Mucosa of descending colon (tissue), 3 donors: ENCODE measurements around the gene ACSS1. TPM values are rescaled to one million over a fixed set of nuclear protein-coding genes. Genes with fewer than 3 reads are reported as not detected.

ENCODE experiments used
- ATAC-seq: fragments of 200-7000 bp; cut with Tn5 transposase; one replicate; pipeline ENCODE4 v1.9.1; 2020; ENCODE audit warnings: mild to moderate bottlenecking, moderate library complexity
- DNase-seq, 3 donors: peaks; one replicate each; pipeline ENCODE4 v3.0.0-alpha.2; 2020
- H3K36me3 ChIP-seq: fragments of 200-600 bp; one replicate; pipeline ENCODE4 v1.8.0; 2021; ENCODE audit warnings: low read depth, mild to moderate bottlenecking
- H3K4me1 ChIP-seq: fragments of 200-600 bp; one replicate; pipeline ENCODE4 v1.8.0; 2021; ENCODE audit warnings: low read depth, mild to moderate bottlenecking
- H3K4me3 ChIP-seq: fragments of 200-600 bp; one replicate; pipeline ENCODE4 v1.8.0; 2021; ENCODE audit warnings: mild to moderate bottlenecking
- H3K9me3 ChIP-seq: fragments of 200-600 bp; one replicate; pipeline ENCODE4 v1.8.0; 2021; ENCODE audit warnings: mild to moderate bottlenecking
- intact Hi-C, 2 donors: fragments of 100-400 bp; cut with DNase I in 1 of 2; cut with micrococcal nuclease in 1 of 2; formaldehyde crosslinking; loops; one replicate each; pipeline versions ENCODE4 v1.11.0 to v1.11.1; 2022; cut with DNase I, micrococcal nuclease
- total RNA-seq, 3 donors: library from RNA; stranded (reverse); fragmentation: NEBNext Ultra II Directional in 2 of 3; extraction: Animal tissue kit (Norgen Biotek cat#: 25700) in 2 of 3; gene quantifications; one replicate each; pipeline versions ENCODE4 v1.2.1 to v1.2.4, GENCODE V29; 2021 to 2023
- TF ChIP-seq, protein P1 (sequence below): fragments of 200-600 bp; IDR thresholded peaks from one replicate; pipeline ENCODE4 v1.8.0; 2022; ENCODE audit warnings: antibody characterized with exemption, mild to moderate bottlenecking
- donor health status: DM: no; HTN: no; CAD: no; lungs with moderate emphysema.
- donor health status: DM: no; HTN: no; CAD: no.
- donor health status: DM: no; HTN: yes; CAD: no.

The ACSS1 gene
- total RNA-seq, 3 donors from 2014 or later: 29.8 to 37.9 (median 36.9) TPM

DNA sequence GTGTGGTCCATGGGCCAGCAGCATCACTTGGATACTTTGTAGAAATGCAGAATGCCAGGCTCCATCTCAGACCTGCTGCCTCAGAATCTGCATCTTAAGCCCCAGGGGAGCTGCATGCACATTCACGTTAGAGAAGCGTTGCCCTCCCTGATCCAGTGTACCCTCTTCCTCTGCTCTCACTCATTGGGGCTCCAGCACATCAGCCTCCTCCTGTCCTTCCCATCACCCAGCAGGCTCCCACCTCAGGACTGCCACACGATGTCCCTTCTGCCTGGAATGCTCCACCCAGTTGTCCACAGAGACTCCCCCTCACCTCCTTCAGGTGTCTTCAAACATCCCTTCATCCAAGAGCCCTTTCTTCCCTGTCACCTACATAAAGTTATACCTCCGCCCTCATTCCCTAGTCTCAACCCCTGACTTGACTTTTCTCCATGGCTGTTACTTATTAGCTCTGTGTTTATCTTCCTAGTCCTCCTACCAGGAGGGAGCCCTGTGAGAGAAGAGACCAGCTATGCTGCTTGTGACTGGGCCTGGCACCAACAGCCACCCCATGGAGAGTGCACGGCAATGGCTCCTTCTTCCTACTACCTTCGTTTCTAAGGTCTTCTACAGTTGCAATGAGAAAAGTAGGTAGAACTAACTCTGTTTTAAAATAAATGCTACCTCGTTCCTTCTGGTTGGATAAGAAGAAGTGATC is 3.3 kb upstream of the ACSS1 start:
- Histone ChIP-seq H3K4me1 (peaks cover 12% of the 10 kb centered on the region), H3K4me3 (no peak overlapping the region), H3K36me3 (no peaks in the 10 kb centered on the region), H3K9me3 (no peaks in the 10 kb centered on the region)
- TF ChIP-seq, protein P1, sequence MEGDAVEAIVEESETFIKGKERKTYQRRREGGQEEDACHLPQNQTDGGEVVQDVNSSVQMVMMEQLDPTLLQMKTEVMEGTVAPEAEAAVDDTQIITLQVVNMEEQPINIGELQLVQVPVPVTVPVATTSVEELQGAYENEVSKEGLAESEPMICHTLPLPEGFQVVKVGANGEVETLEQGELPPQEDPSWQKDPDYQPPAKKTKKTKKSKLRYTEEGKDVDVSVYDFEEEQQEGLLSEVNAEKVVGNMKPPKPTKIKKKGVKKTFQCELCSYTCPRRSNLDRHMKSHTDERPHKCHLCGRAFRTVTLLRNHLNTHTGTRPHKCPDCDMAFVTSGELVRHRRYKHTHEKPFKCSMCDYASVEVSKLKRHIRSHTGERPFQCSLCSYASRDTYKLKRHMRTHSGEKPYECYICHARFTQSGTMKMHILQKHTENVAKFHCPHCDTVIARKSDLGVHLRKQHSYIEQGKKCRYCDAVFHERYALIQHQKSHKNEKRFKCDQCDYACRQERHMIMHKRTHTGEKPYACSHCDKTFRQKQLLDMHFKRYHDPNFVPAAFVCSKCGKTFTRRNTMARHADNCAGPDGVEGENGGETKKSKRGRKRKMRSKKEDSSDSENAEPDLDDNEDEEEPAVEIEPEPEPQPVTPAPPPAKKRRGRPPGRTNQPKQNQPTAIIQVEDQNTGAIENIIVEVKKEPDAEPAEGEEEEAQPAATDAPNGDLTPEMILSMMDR: no peak
- ATAC-seq: no peak
- intact Hi-C loops: no loop called here
- DNase-seq: peak in 1 of 3 donors; percentile 26

DNA sequence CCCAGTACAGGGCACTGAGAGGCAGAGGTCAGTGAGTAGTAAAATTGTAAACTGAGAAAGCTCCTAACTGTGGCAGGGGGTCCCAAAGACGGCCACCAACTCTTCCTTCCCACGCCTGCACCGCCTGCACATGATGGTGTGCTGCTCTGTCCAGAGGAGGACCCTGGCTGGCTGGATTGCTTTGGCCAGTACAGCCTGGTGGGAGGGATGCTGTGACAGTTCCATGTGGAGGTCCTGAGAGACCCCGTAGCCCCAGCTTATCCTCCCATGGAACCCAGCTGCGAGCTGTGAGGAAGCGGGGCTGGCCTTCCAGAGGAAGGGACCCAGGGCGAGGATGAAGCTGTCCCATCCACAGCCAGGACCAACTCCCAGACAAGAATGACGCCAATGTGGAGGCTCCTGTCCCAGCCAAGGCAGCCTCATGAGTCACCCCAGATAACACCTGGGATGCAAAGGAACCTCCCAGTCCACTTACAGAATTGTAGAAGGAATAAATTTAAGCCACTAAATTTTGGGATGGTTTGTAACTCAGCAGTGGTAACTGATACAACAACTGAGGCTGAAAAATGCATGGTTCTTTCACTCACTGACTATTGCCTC is 2.0 kb upstream of the ACSS1 start:
- peaks cover 16% of the 10 kb centered on the region for H3K4me1 ChIP-seq
- no peaks in the 10 kb centered on the region for H3K36me3 ChIP-seq
- intact Hi-C loops: no loop called here

DNA sequence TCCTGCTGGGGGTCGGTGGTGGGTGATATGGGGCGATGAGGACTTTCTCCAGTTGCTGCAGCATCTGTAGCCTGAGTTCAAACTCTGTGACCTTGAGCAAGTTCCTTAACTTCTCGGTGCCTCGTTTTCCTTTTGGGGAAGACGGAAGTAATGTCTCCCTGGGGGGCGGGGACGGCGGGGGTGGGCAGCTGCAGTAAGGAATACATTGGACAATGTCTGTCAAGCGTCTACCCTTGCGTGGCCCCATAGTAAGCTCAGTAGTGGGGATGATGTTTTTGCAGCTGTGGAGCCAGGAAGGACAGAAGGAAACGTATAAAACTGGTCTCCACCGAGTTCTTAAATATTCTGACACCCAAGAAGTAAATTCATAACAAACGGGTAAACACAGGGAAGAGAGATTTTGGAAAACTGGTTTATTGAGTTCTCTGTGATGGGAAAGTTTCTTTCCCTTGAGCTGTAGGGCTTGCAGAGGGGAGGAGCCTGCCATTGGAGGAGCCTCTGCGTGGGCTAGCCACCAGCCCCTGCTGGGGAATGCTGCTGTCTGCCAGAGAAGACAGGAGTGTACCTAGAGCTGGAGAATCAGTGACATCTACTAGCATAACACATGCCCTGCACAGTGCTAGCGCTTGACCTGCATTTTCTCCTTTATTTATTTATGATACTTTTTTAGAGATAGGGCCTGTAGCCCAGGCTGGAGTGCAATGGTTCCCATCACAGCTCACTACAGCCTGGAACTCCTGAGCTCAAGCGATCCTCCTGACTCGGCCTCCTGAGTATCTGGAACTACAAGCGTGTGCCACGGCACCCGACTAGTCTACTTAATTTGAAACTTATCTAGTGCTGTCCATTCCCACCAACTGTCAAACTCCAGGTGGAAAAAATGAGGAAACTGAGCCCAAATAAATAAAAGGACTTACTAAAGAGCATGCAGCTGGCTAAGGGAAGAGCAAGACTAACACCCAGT is 1.2 kb upstream of the ACSS1 start:
- ATAC-seq (no peak), DNase-seq (peak in 2 of 3 donors; percentile 36 to 58)
- Histone ChIP-seq H3K4me3 (peak overlapping the region; percentile 47), H3K4me1 (peaks cover 21% of the 10 kb centered on the region), H3K9me3 (no peaks in the 10 kb centered on the region), H3K36me3 (no peaks in the 10 kb centered on the region)
- TF ChIP-seq, protein P1: no peak
- intact Hi-C loops: no loop called here

More for the DNA sequence above, 2.0 kb upstream of the ACSS1 start:
- TF ChIP-seq, protein P1: no peak
- Histone ChIP-seq H3K4me3 (no peak overlapping the region), H3K9me3 (no peaks in the 10 kb centered on the region)
- ATAC-seq (no peak), DNase-seq (peak in 1 of 3 donors; percentile 24)

DNA sequence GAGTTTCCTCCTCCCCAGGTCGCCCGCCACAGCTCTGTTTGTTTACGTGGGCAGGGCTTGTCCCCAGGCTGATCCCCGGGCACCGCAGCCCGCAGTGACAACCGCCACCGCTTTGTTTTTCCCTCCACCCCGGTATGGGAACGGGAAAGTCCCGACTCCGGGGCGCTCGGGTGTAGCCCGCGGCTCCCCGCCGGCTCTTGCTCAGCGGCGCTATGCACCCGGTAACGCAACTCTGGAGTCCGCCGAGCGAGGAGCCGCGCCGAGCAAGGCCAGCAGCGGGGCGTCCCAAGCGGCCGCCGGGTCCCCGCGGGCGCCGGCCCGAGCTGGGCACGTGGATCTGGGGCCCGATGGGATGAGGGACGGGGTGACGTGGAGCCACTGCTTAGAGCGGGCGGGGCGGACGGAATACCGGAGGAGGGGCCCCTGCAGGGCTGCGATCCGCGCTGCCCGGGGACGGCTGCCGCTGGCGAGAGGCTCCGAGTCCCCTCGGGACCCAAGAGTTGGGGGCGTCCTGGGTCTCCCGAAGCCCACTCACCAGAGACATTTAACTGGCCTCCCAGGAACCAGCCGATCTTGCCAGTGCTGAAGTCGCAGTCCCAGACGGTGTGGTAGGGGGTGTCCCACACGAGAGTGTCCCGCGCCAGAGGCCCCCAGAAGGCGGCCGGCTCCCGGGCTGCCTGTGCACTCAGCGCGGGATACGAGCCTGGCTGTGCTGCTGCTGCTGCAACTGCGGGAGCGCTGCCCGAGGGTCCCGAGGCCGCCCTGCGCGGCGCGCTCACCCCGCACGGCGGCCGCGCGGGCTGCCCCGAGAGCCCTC is 497 bp downstream of the ACSS1 start:
- ATAC-seq (peak; percentile 77), DNase-seq (peak; percentile 83 to 91 (median 89))
- Histone ChIP-seq H3K4me3 (peak overlapping the region; percentile 47), H3K36me3 (no peaks in the 10 kb centered on the region), H3K4me1 (peaks cover 32% of the 10 kb centered on the region), H3K9me3 (no peaks in the 10 kb centered on the region)
- TF ChIP-seq, protein P1: no peak
- intact Hi-C loops: no loop called here
